Subcutaneous adipose tissue (tissue), 4 donors: ENCODE measurements around the gene ZNF446. TPM values are rescaled to one million over a fixed set of nuclear protein-coding genes. Genes with fewer than 3 reads are reported as not detected.

Experiments used
- CTCF ChIP-seq: fragments of 450-650 bp; IDR thresholded peaks from one replicate; pipeline ENCODE4 v1.5.1; 2016; ENCODE audit warnings: low read depth, mild to moderate bottlenecking, control low read depth, antibody characterized with exemption, moderate library complexity
- total RNA-seq, 4 donors: library from RNA; depleted of rRNA; stranded (reverse); fragments of >200 nt; gene quantifications; one replicate each; pipeline ENCODE4 v1.1.0, GENCODE V29; 2016

ZNF446 gene
- total RNA-seq, 4 donors from 2014 or later = 9.0 to 16.4 (median 9.4) TPM

GRCh38 chr19:58500242-58500641 is 24.1 kb downstream of the ZNF446 start:
- no peak for TF ChIP-seq CTCF

DNA sequence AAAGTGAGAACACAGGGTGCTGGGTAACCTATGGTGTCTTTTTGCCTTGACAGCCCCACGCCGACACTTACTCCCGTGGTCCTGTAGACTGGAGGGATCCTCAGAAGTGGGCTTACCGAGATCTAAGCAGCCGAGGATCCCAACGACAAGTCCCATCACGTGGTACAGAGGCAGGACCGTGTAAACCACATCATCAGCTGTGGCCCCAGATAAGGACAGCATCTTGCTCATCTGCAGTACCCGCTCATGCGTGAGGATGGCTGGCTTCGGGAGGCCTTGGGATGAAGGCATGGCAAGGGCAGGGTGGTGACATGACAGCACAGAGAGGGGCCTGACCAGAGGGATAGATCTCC is 33.6 kb downstream of the ZNF446 start:
- no peak for TF ChIP-seq CTCF

DNA sequence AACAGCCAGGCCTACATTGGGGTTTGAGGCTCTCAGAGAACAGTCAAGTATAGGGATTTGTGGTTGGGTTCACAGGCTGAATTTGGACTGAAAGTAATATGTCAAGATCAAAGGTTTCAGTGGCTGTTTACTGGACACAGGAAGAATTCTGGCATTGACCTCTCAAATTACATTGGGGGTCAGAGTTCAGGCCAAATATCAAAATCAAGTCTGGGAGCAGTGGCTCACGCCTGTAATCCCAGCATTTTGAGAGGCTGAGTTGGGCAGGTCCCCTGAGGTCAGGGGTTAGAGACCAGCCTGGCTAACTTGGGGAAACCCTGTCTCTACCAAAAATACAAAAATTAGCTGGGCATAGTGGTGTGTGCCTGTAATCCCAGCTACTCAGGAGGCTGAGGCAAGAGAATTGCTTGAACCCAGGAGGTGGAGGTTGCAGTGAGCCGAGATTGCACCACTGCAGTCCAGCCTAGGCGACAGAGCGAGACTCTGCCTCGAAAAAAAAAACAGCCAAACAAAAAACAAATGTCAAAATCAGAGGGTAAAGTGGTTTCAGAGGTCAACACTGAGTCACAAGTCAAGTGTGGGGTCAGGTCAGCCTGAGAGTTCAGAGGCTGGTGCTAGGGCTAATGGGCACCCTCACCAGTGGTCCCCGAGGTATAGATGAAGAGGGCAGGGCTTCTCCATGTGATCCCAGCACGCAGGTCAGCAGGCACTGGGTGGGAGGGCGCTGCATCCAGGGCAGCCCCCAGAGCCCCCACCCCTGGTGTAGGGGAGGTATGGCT is 34.1 kb downstream of the ZNF446 start:
- TF ChIP-seq CTCF = no peak

GRCh38 chr19:58511353-58512208 is 35.4 kb downstream of the ZNF446 start, which contains the start of gene SLC27A5:
SLC27A5 (minus strand) TSS chr19:58511992; CDS start chr19:58511955, 37 bp downstream.
- no peak for TF ChIP-seq CTCF

DNA sequence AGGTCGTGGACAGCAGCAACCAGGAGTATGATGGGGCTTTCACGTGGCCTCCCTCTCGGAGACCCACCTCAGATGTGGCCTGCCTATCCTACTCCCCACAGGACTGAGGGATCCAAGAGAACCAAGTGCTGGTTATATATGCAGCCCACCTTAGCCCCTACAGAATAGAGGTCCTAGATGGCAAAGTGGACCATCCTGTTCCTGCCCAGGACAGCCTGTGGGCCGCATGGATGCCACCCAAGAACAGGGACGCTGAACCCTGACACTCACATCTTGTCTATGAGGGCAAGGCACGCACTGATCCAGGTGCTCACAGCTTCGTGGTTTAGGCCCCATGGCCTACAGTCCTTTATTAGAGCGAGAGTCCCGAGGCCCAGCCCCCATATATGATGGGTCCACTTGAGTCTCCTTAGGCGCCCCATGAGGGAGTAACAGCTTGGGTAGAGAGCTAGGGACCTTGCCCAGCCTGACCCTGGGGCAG is 37.1 kb downstream of the ZNF446 start:
- no peak for TF ChIP-seq CTCF

- no peak for TF ChIP-seq CTCF
These were observed 37.8 kb downstream of the ZNF446 start for GRCh38 chr19:58513694-58514563.
